Measurements from ENCODE around the gene TMEM151B.
A peak's percentile ranks its signal among the peaks of the same experiment; 100 is the strongest.

The TMEM151B gene

DNA sequence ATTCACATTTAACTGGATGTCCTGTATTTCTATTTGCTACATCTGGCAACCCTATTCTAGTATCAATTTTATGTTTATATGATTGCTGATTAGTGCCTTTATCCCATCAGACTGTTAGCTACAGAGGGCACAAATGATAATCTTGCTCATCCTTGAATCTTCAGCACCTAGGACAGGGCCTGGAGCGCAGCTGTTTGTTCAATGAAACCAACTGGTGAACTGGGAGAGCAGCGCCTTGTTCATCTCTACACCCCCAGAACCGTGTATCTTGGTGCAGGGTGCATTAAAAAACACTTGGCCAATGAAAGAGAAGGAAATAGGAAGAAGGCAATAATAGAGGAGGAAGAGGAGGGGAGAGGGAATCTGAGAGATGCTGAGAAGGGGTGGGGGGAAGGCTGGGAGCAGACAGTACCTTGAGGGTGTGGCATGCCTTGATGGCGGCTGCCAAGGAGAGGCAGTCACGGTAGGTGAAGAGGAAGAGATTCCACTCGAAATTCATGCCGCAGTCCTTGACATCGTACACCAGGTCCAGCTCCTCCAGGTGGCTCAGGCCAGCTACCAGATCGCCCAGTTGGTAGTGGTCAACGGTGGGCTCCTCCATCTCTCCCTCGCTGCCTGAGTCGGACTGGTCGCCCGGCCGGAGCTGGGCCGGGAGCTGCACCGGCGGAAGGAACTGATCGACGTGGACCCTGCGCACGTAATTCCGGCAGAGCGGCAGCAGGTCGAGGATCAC is 15.5 kb downstream of the TMEM151B start:
- DNase-seq: no peak

DNA sequence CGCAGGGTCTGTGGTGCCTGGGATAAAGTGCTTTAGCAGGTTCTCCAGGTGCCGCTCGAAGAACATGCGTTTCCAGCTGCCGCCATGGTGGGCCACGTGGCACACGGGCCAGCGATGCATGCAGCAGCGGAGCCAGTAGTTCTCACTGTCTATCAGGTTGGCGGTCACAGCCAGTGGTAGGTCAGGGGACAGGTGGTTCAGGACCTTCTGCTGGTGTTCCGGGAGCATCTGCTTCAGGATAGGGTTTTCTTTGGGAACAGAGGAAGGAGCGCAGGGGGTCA is 16.0 kb downstream of the TMEM151B start:
- DNase-seq: no peak

DNA sequence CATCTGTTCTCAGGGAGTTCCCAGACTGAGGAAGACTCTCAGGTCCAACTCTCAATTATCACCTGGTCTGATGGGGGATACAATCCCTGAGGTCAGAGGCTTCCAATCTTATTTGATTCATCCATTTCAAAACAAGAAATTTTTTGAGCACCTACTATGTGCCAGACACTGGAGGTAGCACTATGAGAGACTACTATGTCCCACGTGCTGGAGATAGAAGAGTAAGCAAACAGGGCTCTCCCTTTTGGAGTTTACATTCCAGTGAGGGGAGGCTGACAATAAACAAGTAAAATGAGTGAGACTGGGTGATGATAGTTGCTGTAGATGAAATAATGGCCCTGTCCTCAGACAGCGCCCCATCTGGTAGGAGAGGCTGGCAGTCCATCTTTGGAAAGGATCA is 16.5 kb downstream of the TMEM151B start:
- DNase-seq: no peak

DNA sequence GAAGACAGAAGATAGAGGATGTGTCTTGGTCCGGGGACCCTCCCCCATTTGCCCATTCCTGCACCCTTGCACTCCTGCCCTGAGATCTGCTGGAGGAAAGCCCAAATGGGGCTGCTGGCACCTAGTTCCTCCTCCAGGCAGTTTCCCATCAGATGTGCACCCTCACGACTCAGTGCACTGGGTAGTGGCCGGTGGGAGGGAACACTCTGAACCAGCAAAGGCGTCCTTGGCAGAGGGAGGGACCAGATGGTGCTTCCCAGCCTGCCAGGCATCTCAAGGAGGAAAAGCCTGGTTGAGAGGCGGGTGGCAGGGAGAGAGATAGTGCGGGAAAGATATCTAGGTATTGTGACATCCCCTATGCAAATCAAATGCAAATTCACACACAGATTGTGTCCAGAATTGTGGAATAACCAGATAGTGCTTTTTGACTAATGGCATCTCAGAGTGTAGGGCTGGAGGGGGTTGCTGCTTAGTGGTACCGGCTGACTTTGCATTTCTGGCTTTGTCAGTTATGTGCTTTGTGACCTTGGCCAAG is 19.5 kb downstream of the TMEM151B start:
- no peak for DNase-seq

DNA sequence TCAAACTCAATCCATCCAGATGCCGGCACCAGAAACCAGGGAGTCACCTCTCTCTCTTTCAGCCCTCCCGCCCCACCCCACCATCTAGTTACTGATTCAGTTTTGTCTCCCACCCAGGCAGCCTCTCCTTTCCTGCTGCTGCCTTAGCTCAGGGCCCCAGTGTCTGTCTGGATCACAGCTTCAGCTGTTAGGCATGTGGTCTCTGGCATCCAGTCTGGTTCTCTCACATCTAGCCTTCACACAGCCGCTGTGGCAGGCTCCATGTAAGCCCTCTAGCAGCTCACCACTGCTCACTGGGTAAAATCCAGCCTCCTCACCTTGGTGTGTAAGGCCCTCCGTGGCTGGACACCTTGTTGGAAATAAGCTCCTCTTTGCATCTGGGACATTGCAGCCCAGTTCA is 21.6 kb downstream of the TMEM151B start:
- no peak for DNase-seq

DNA sequence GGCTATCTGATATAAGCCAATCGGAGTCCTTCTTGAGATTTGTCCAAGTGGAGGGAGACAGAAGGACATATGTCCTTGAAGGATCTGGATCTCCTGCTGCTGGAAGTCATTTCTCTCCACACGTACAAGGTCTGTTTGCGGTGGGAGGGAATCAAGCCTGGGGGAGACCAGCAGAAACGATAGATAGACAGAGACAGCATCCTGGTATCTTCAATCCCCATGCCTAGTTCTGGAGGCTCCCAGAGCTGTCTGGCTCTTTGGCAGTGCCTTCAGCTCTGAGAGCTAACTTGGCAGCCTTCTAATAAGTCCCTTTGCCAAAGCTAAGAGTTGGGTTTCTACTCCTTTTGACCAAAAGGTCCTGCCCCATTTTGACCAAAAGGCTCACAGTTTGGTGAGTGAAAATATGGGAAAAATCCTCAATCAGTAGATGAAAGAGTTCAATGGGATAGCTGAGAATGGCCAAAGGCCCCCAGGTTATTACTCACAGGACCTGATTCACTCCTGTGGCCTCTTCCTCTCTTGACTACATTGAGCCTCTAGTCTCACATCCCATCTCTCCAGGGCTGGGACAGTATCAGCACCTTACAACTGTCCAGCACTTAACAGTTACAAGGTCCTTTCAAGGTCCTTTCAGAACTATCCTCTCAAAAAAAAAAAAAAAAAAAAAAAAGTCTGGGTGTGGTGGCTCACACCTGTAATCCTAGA is 22.6 kb downstream of the TMEM151B start:
- DNase-seq: no peak

DNA sequence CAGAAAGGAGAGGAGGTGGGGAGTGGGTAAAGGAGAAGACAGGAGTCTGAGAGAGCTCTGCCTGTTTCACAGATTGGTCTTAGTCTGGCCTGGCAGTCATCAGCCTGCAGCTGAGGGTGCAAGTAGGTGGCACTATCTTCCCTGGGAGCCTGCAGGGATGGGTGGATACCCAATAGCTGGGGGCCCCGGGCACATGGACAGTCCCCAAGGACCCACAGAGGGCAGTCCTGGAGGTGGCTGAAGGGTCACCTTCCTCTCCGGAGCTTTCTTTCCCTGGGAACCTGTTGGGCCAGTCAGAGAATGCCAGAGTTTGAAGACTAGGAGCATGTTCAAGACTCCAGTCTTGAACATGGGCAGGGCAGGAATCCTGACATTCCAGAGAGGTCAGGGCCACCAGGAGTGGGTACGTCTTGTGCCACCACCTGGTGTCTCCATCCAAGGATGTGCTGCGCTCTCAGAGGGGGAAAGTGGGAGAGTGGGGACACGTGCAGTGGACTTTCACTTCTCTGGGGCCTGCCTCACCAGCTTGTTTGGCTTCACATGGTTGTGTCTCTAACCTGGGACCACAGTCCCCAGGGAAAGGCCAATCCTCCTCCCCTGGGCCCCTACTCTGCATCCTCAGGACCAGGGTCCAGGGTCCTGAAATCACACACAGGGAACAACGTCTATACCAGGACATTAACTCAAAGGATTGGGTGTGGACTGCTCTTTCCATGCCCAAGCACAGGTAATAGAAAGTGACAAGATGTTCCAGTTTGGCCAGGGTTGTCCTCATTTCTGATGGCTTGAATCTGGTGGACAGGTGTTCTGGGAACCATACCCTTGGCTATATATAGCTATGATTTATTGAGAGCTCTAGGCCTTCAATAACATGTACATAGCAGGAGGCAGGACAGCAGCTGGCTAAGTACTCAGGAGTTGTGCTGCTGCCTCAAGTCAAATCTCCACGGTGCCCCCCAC is 24.9 kb downstream of the TMEM151B start:
- DNase-seq: no peak

DNA sequence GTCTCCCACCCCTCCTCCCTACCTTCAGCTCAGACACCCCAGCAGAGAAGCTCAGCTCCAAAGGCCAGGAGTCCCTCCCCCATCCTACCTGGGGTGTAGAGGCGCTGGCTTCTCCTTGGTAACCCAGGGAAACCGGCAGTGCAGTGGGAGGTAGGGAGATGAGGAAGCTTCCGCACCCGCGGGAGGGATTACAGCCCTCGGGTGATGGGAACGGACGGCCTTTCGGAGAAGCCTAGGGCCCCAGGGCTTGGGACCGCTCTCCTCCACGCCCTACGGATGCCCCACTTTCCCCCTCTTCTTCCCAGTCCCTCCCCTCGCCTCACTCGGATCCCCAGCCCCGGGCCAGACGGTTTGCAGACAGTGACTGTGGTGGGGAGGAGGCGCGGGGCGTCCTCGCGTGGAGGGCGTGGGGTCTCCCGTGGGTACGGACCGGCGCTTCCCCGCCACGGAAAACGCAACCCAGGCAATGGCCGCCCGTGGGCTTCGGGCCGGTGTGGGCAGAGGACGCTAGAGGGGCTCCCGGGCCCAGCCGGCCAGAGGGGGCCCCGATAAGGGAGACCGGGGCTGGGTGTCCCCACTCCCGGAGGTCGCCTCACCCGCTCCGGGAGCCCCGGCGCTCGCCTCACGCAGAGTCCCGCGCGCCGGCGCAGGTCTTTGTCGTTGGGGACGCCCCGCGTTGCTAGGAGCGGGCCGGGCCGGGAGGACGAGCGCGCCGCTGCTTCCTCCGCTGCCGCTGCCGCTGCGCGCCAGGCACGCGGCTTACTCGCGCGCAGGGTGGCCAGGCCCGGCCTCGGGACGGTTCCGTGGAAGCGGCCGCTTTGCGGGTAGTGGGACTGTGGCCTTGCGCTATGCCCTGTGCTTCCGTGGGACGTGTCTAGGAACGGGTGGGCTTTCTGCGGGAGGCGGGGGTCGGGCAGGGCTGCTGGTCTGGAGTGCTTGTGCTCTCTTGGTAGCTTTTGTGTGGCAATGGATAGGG is 27.1 kb downstream of the TMEM151B start:
- DNase-seq: peak; percentile 39

DNA sequence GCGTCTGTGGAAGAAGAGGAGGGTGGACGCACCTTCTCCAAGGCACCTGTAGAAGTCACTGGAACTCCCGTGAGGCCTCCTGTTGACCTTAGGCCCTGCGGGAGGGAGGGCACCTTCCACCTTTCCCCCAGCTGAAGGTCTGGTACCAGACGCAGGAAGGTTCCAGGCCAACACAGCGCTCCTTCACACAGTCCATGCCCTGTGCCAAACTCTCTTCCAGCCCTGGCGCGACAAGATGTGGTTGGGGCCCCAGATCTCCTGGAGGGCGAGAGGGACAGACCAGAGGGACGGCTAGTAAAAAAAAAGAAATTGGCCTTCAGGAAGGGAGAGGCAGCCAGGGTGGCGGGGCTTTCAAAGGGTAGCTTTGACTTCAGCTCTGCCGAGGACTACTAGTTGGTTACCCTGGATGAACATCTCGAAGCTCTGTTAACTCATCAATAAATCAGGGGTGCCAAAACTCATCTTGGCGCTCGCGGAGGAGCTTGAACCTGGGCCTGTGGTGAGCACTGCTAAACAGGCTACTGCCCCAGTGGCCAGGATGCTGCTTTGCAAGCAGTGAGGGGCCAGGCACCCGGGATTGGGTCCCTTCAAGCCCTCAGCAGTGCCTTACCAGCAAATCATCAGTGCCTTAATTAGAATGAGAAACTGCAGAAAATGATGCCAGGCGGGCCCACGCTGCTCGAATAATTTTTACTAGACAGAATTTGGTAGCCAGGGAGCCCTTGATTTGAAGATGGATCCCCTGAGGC is 28.0 kb downstream of the TMEM151B start:
- no peak for DNase-seq

DNA sequence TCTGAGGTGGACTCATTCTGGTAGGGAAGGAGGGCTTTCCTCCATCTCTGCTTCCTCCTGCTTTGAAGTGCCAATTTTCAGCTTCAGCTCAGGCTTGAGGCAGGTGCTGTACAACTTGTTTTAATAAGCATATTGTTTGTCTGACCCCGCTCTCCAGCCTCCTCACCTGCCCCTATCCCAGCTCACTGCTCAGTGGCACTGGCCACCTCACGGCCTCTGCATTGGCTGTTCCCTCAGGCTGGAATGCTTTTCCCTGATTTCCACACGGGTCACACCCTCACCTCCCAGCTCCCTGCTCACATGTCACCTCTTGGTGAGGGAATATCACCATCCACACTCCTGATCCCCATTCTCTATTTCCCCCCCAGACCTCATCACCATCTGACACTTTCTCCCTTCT is 28.6 kb downstream of the TMEM151B start:
- no peak for DNase-seq

DNA sequence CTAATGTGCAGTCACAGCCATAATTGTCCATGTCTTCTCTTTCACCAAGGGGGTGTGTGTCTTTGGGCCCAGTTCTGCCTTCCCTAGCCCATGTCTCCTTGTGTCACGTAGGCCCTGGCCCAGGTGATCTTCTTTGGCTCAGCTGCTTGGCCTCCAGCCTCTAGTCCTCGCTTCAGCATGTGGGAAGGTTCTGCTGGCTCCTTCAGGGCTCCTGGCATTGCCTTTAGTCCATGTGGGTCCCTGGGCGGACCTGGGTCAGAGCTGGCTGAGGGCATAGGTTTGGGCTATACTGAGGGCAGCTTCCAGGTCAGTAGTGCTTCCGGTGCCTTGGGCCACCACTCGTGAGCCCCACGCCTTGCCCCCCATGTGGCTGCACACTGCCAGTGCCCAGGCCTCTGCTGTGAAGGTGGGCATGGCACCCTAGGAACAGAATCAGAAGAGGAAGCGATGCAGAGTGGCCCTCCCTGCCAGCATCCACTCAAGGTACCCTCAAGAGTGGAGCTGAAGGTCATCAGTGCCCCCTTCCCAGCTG is 30.1 kb downstream of the TMEM151B start:
- DNase-seq: no peak

DNA sequence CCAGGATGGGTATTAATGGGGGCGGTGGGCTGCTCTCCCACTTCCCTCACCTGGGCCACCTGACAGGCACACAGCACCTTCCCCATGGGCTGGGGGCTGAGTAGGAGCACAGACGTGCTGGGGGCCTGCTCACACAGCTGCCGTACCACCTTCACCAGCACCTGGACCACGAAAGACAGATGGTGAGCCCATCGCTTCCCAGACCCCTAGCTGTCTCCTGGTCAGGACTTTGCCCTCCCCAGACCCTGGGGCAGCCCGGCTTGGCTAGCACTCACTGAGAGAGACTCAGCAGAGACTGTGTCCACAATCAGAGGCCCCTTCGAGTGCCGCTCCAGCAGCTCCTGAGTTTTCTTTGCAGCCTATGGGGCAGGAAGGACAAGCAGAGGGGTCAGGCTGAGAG is 30.9 kb downstream of the TMEM151B start:
- DNase-seq: no peak

DNA sequence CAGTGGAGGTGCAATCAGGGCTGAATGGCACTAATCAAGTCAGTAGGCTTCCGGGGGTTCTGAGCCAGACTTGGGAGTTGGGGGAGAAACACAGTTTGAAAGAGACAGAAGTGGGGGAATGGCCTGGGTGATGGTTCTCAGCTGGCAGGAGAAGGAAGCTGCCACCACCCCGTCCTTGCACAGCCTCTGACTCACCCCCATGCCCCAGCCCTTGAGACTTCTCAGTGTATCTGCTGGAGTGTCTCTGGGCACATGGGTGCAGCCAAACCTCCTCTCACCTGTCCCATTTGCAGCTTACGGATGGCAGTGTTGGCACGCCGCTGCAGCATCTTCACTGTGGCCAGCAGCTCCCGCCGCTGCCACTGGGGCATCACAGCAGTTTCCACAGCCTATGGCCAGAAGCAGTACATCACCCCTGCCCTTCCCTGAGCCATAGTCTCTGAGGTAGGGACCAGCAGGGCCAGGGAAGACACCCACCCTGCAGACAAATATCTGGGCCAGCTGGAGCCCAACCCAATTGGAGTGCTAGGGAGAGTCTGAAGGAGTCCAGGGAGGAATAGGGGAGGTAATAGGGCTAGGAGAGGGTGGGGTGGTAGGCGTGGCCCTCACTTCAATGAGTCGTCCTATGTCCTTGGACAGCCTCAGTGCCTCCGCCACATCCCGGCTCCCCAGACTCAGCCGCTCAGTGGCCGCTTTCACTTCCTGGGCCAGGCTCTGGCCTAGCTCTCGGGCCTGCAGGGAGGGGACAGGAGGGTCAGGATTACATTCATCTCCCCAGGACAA is 31.7 kb downstream of the TMEM151B start:
- no peak for DNase-seq

DNA sequence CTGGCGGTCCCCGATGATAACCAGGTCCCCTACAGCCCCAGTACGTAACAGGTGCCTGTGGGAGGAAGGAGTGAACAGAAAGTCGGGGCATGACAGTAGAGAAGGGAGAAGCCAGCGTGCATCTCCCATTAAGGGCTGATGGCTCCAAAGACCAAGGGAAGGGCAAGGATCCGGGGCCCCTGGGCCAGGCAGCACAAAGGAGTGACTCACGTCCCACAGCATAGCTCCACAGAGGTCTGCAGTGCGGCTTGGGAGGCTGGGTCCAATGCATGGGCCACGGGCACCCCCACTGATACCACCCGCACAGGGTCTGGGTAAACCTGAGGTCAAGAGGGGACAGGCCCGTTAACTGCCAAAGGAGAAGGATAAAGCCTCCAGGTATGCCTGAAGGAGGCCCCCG is 32.6 kb downstream of the TMEM151B start:
- no peak for DNase-seq

DNA sequence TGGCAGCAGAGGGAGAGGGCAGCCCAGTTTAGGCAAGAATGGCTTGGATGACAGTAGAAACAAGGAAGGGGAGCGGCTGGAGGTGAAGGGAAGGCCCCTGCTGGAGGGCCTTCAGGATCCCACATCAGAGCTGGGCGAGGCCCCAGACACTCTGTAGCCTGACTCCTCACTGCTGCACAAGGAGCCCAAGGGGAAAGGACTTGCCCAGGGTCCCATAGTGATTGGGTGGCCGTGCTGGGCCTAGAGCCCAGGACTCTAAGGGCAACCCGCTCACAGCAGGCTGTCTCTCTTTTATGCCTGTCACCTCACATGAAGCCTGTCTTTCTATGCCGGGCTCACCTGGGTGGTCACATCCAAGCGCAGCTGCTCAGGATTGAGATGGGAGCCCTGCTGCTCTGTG is 33.6 kb downstream of the TMEM151B start:
- DNase-seq: no peak

DNA sequence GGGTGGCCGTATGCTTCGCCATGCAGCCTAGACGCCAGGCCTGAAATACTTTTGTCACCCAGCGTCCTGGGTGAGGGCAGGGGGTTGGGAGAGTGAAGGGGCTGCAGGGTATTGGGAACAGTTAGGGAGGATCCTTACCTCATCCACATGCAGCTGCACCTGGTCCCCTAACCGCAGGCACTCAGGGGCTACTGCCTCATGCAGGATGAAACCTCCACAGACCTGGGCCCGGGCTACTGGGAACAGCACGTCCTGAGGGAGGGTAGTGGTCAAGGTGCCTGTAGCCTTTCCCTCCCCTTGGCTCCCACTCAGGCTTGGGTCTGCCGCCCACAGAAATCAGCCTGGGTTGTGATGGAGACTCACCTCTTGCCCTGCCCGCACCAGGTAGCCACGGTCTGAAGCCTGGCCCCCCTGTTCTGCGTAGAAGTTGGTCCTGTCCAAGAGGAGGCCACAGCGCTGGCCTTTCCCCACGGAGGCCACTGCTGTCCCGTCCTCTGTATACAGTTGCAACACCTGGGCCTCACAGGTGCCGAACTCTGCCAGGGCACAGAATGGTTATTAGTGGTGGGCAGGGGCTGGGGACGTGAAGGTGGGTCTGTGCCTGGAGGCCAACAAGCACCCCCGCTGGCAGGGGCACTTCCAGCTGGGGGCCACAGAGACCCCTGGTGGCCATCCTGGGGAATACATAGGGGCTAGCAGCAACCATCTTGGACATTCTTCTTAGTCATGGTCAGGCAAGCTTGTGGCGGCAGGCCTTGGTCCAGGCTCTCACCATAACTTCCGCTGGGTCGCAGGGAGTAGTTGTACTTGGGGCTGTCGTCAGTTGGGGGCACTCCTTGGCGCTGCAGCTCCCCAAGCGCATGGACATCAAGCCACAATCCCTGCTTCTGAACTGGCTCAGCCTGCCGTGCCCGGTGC is 34.3 kb downstream of the TMEM151B start:
- no peak for DNase-seq

DNA sequence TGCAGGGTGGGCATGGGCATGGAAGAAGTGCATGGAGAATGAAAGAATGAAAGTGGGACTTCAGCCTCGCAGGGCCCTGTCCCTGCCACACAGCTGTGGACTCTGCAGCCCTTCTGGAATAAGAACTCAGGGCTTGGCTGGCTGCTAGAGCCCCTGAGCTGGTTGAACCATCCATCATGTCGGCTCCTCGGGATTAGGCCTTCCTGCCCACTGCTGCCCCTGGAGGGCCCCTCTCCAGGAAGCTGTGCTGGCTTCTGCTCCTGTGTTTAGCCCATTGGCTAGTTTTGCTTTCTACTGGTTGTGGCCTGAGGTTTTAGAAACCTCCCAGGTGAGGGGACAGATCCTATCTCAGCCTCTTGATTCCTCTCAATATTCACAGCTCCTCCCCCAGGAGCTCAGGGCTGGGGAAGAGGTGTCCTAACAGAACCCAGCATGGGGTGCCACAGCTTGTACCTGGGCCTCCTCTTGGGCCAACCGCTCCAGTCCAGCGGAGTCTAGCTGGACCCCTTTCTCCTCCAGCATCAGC is 35.0 kb downstream of the TMEM151B start:
- no peak for DNase-seq

DNA sequence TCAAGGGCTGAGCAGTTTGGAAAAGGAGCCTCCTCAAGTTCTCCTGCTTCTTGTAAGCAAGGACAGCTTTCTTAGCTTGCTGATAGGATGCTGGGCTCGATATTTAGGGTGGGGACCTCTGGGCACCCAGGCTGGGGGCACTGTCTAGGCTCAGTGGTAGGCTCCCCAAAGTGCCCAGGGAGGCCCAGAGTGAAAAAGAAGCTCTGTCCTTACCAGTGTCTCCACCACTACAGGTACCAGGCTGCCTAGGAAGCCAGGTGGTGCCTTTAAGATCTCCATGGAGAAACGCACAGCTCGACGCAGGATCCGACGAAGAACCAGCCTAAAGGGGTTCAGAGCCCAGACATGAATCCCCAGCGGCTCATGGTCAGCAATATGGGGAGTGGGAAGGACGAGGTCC is 36.5 kb downstream of the TMEM151B start:
- no peak for DNase-seq

DNA sequence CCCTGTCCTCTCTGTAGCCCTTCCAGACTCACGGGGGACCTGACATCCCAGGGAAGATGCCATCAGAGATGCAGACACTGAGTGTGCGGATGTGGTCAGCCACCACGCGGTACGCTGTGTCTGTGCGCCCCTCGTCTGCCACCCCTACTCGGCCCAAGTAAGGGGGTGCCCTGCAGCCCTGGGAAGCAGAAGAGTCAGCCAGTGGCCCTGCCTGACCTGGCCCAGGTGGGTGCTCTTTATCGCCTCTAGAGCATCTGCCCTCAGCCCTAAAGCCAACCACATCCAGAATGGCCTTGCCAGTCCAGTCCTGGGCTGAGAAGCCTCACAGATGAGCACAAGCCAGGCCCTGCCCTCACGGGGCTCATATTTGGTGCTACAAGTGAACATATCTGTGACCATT is 37.0 kb downstream of the TMEM151B start:
- no peak for DNase-seq
